HG03139 (cell line): ENCODE data around the gene GRIA3.
"Not testable (repeated sequence)": the region's sequence is repeated elsewhere in the genome, so short reads cannot be mapped to it uniquely, and the experiment has no call there.

Experiments
- ATAC-seq: cut with Tn5 transposase; IDR thresholded peaks from one replicate; pipeline ENCODE4 v1.9.1; 2021; ENCODE audit not compliant: unreplicated experiment

The GRIA3 gene

GRCh38 chrX:123454712-123455431 lies 270.8 kb downstream of the GRIA3 start:
- no peak for ATAC-seq

- no peak for ATAC-seq
Measured at GRCh38 chrX:123455693-123456092, 271.6 kb downstream of the GRIA3 start.

GRCh38 chrX:123464709-123465108 lies 280.6 kb downstream of the GRIA3 start:
- no peak for ATAC-seq

- no peak for ATAC-seq
Measured at GRCh38 chrX:123468481-123468880, 284.4 kb downstream of the GRIA3 start.

GRCh38 chrX:123475068-123475724 lies 291.1 kb downstream of the GRIA3 start:
- ATAC-seq = no peak

GRCh38 chrX:123476611-123477219 lies 292.6 kb downstream of the GRIA3 start:
- ATAC-seq = no peak

- ATAC-seq = no peak
Measured at GRCh38 chrX:123477673-123478072, 293.6 kb downstream of the GRIA3 start.

GRCh38 chrX:123481913-123482851 lies 298.1 kb downstream of the GRIA3 start:
- no peak for ATAC-seq

GRCh38 chrX:123486297-123486696 lies 302.2 kb downstream of the GRIA3 start:
- ATAC-seq = no peak

- no peak for ATAC-seq
Measured at GRCh38 chrX:123487236-123487635, 303.2 kb downstream of the GRIA3 start.

GRCh38 chrX:123487669-123488068 lies 303.6 kb downstream of the GRIA3 start:
- ATAC-seq = no peak

- ATAC-seq = no peak
Measured at GRCh38 chrX:123489011-123489410, 304.9 kb downstream of the GRIA3 start.

GRCh38 chrX:123493857-123494256 lies 309.8 kb downstream of the GRIA3 start:
- no peak for ATAC-seq

- no peak for ATAC-seq
Measured at GRCh38 chrX:123499787-123500186, 315.7 kb downstream of the GRIA3 start.

GRCh38 chrX:123504047-123504446 lies 320.0 kb downstream of the GRIA3 start:
- no peak for ATAC-seq

- no peak for ATAC-seq
Measured at GRCh38 chrX:123504630-123505270, 320.7 kb downstream of the GRIA3 start.

GRCh38 chrX:123513585-123514278 lies 329.7 kb downstream of the GRIA3 start:
- no peak for ATAC-seq

- ATAC-seq = not testable (repeated sequence)
Measured at GRCh38 chrX:123514279-123514640, 330.2 kb downstream of the GRIA3 start.

GRCh38 chrX:123518791-123519190 lies 334.7 kb downstream of the GRIA3 start:
- ATAC-seq = no peak

- no peak for ATAC-seq
Measured at GRCh38 chrX:123525123-123525725, 341.1 kb downstream of the GRIA3 start.
